Naive thymus-derived CD4-positive, alpha-beta T cell (primary cell): ENCODE results near the gene NUP85. TPM values are rescaled to one million over a fixed set of nuclear protein-coding genes. Genes with fewer than 3 reads are reported as not detected.

Experiments
- ATAC-seq: fragments of 150-1000 bp; cut with Tn5 transposase; 2 replicates; pipeline ENCODE4 v1.10.0; 2021; ENCODE audit warnings: mild to moderate bottlenecking, moderate library complexity
- CTCF ChIA-PET: fragments of 350-600 bp; sonication (Branson Sonifier 250); formaldehyde crosslinking; loops from one replicate; lab custom pipeline; 2021; ENCODE audit warnings: antibody characterized with exemption; lab: Charles Lee
- POLR2A ChIA-PET: fragments of 350-600 bp; sonication (Branson Sonifier 250); formaldehyde crosslinking; loops from one replicate; lab custom pipeline; 2021; ENCODE audit warnings: antibody characterized with exemption, inconsistent platforms; lab: Charles Lee
- DNase-seq, 9 donors: peaks; one replicate each; pipeline versions ENCODE4 v3.0.0 to v3.0.0-alpha.2; 2020 to 2022; ENCODE audit warnings: mixed read lengths in 1 of 9
- H3K27ac ChIP-seq: one replicate; pipeline ENCODE4 v1.7.0; 2013; ENCODE audit warnings: mild to moderate bottlenecking, low read depth, low read length, moderate library complexity
- H3K27me3 ChIP-seq, 2 donors: one replicate each; pipeline ENCODE4 v1.7.0; 2013; ENCODE audit warnings: low read length in 2 of 2, mild to moderate bottlenecking in 2 of 2, moderate library complexity in 2 of 2; ENCODE audit not compliant: control insufficient read depth in 2 of 2, insufficient read depth in 2 of 2
- H3K36me3 ChIP-seq, 3 experiments: 1 replicate in 2 of 3; 2 replicates in 1 of 3; pipeline ENCODE4 v1.7.0; 2013; ENCODE audit warnings: low read length in 3 of 3, mild to moderate bottlenecking in 3 of 3, moderate library complexity in 1 of 3; ENCODE audit not compliant: insufficient read depth in 3 of 3, control insufficient read depth in 2 of 3
- H3K4me1 ChIP-seq, 2 donors: one replicate each; pipeline ENCODE4 v1.7.0; 2013; ENCODE audit warnings: low read length in 2 of 2, mild to moderate bottlenecking in 2 of 2, moderate library complexity in 1 of 2; ENCODE audit not compliant: control insufficient read depth in 2 of 2, insufficient read depth in 2 of 2
- H3K4me3 ChIP-seq: 2 replicates; pipeline ENCODE4 v1.7.0; 2013; ENCODE audit warnings: mild to moderate bottlenecking, low read length
- H3K9me3 ChIP-seq, 3 experiments: 1 replicate in 2 of 3; 2 replicates in 1 of 3; pipeline ENCODE4 v1.7.0; 2013; ENCODE audit warnings: low read length in 3 of 3; ENCODE audit not compliant: control insufficient read depth in 2 of 3
- H3K27ac Mint-ChIP-seq, 9 donors: one replicate each; pipeline ENCODE4 v1.8.0; 2020 to 2022; ENCODE audit warnings: mixed read lengths in 9 of 9, mild to moderate bottlenecking in 8 of 9, moderate library complexity in 5 of 9, inconsistent platforms in 2 of 9
- H3K27me3 Mint-ChIP-seq, 5 donors: one replicate each; pipeline ENCODE4 v1.8.0; 2021 to 2022; ENCODE audit warnings: mixed read lengths in 5 of 5, mild to moderate bottlenecking in 1 of 5
- H3K36me3 Mint-ChIP-seq, 5 donors: one replicate each; pipeline ENCODE4 v1.8.0; 2020 to 2022; ENCODE audit warnings: mixed read lengths in 5 of 5, mild to moderate bottlenecking in 3 of 5, inconsistent platforms in 1 of 5
- H3K4me1 Mint-ChIP-seq, 7 donors: one replicate each; pipeline ENCODE4 v1.8.0; 2020 to 2022; ENCODE audit warnings: mixed read lengths in 7 of 7, mild to moderate bottlenecking in 3 of 7, inconsistent platforms in 1 of 7
- H3K4me3 Mint-ChIP-seq, 10 donors: one replicate each; pipeline ENCODE4 v1.8.0; 2020 to 2022; ENCODE audit warnings: mild to moderate bottlenecking in 10 of 10, mixed read lengths in 10 of 10, moderate library complexity in 6 of 10, inconsistent platforms in 2 of 10
- H3K9me3 Mint-ChIP-seq, 11 donors: one replicate each; pipeline ENCODE4 v1.8.0; 2020 to 2022; ENCODE audit warnings: mixed read lengths in 11 of 11, mild to moderate bottlenecking in 4 of 11, inconsistent platforms in 1 of 11, moderate library complexity in 1 of 11
- intact Hi-C, 2 donors: fragments of 100-400 bp; cut with micrococcal nuclease; formaldehyde crosslinking; loops; one replicate each; pipeline ENCODE4 v1.15.1; 2023
- polyA plus RNA-seq, 2 donors: library from polyadenylated mRNA; unstranded; fragments of 300-500 nt; fragmentation: Illumina TruSeq; gene quantifications; one replicate each; pipeline ENCODE4 v1.2.3, GENCODE V29; 2021
- total RNA-seq, 6 experiments: library from RNA in 5 of 6; stranded (reverse) in 5 of 6; gene quantifications; 1 replicate in 5 of 6; 2 replicates in 1 of 6; pipeline ENCODE4 v1.2.3 and lab custom pipeline; 2021 to 2026

Gene NUP85
- total and polyA plus RNA-seq, 7 experiments from 2014 or later: 21.0 to 143 (median 97.3) TPM

- intact Hi-C loops: loop anchor here (1.0 kb wide), 2 partner anchors 31 to 172 kb away; partner anchors contain the start of gene MIF4GD (in 1 of the 2)
- Mint-ChIP-seq H3K4me3 (no peak overlapping the region), H3K36me3 (peaks cover 8 to 28% (median 12%) of the 10 kb centered on the region in 5 donors), H3K4me1 (peaks cover 5 to 33% (median 15%) of the 10 kb centered on the region in 7 donors), H3K27ac (peak overlapping the region in 3 of 9 donors; percentile 21 to 76 (median 48)), H3K27me3 (no peaks in the 10 kb centered on the region), H3K9me3 (no peaks in the 10 kb centered on the region)
- POLR2A ChIA-PET: interaction anchor here (0.7 to 1.6 kb wide), 4 partner anchors 21 to 92 kb away, joined by 3 to 6 read pairs (median 4); partner anchors contain the start of genes GGA3, MRPS7 and SLC25A19
- H3K36me3 ChIP-seq: peaks cover 30 to 98% (median 31%) of the 10 kb centered on the region in 3 experiments
- no peaks in the 10 kb centered on the region for H3K27me3 ChIP-seq
- CTCF ChIA-PET: interaction anchor here (0.6 to 4.9 kb wide), 6 partner anchors 11 to 271 kb away, joined by 3 to 26 read pairs (median 7); partner anchors contain the start of genes MIF4GD and MRPS7
- peak in 4 of 9 donors; percentile 19 to 42 (median 32) for DNase-seq
- ATAC-seq: peak; percentile 38
- peaks cover 0 to 30% of the 10 kb centered on the region in 2 donors for H3K4me1 ChIP-seq
- no peak overlapping the region for H3K4me3 ChIP-seq
- no peak overlapping the region for H3K27ac ChIP-seq
- no peaks in the 10 kb centered on the region for H3K9me3 ChIP-seq
Observed at GRCh38 chr17:75240394-75241142, 35.1 kb downstream of the NUP85 start.

GRCh38 chr17:75241143-75241430, 35.6 kb downstream of the NUP85 start:
- DNase-seq (no peak), ATAC-seq (no peak)
- H3K36me3 ChIP-seq: peaks cover 29 to 98% (median 31%) of the 10 kb centered on the region in 3 experiments
- H3K27ac Mint-ChIP-seq: peak overlapping the region in 3 of 9 donors; percentile 17 to 21 (median 17)
- H3K4me3 Mint-ChIP-seq: no peak overlapping the region
- H3K4me3 ChIP-seq: no peak overlapping the region
- H3K27ac ChIP-seq: no peak overlapping the region
- H3K4me1 Mint-ChIP-seq: peaks cover 7 to 33% (median 15%) of the 10 kb centered on the region in 7 donors
- no peaks in the 10 kb centered on the region for H3K27me3 ChIP-seq
- ChIA-PET CTCF (interaction anchor here (1.5 to 4.9 kb wide), 4 partner anchors 11 to 127 kb away, joined by 6 to 26 read pairs (median 7); partner anchors contain the start of genes MIF4GD and MRPS7), POLR2A (interaction anchor here (0.7 to 1.5 kb wide), 2 partner anchors 20 to 48 kb away, joined by 3 to 6 read pairs; partner anchors contain the start of genes GGA3, MRPS7 and SLC25A19)
- no peaks in the 10 kb centered on the region for H3K9me3 Mint-ChIP-seq
- no peaks in the 10 kb centered on the region for H3K9me3 ChIP-seq
- peaks cover 8 to 34% (median 12%) of the 10 kb centered on the region in 5 donors for H3K36me3 Mint-ChIP-seq
- H3K4me1 ChIP-seq: peaks cover 0 to 30% of the 10 kb centered on the region in 2 donors
- intact Hi-C loops: no loop called here
- no peaks in the 10 kb centered on the region for H3K27me3 Mint-ChIP-seq

- POLR2A ChIA-PET: interaction anchor here (1.1 to 1.5 kb wide), 2 partner anchors 20 to 127 kb away, joined by 3 to 6 read pairs; partner anchors contain the start of genes GGA3 and MRPS7
Observed at GRCh38 chr17:75241502-75241901, 36.0 kb downstream of the NUP85 start.

GRCh38 chr17:75241996-75242460, 36.5 kb downstream of the NUP85 start:
- H3K27me3 Mint-ChIP-seq: no peaks in the 10 kb centered on the region
- H3K36me3 Mint-ChIP-seq: peaks cover 8 to 34% (median 12%) of the 10 kb centered on the region in 5 donors
- H3K9me3 ChIP-seq: no peaks in the 10 kb centered on the region
- POLR2A ChIA-PET: interaction anchor here (1.1 kb wide), 1 partner anchor 127 kb away, joined by 3 read pairs; no protein-coding TSS in a partner anchor
- ATAC-seq (no peak), DNase-seq (no peak)
- CTCF ChIA-PET: interaction anchor here (1.1 to 1.5 kb wide), 3 partner anchors 12 to 128 kb away, joined by 3 to 7 read pairs (median 4); partner anchors contain the start of gene MIF4GD
- H3K27ac Mint-ChIP-seq: peak overlapping the region in 4 of 9 donors; percentile 38 to 81 (median 64)
- peaks cover 19 to 99% (median 28%) of the 10 kb centered on the region in 3 experiments for H3K36me3 ChIP-seq
- no peaks in the 10 kb centered on the region for H3K9me3 Mint-ChIP-seq
- H3K4me1 Mint-ChIP-seq: peaks cover 8 to 33% (median 15%) of the 10 kb centered on the region in 7 donors
- intact Hi-C loops: no loop called here
- H3K4me3 Mint-ChIP-seq: peak overlapping the region in 1 of 10 donors; percentile 12
- H3K27ac ChIP-seq: no peak overlapping the region
- no peaks in the 10 kb centered on the region for H3K27me3 ChIP-seq
- peaks cover 0 to 30% of the 10 kb centered on the region in 2 donors for H3K4me1 ChIP-seq
- no peak overlapping the region for H3K4me3 ChIP-seq

More at GRCh38 chr17:75241502-75241901, 36.0 kb downstream of the NUP85 start:
- Histone ChIP-seq H3K4me1 (peaks cover 0 to 30% of the 10 kb centered on the region in 2 donors), H3K9me3 (no peaks in the 10 kb centered on the region), H3K27ac (no peak overlapping the region), H3K27me3 (no peaks in the 10 kb centered on the region), H3K4me3 (no peak overlapping the region), H3K36me3 (peaks cover 25 to 100% (median 30%) of the 10 kb centered on the region in 3 experiments)
- CTCF ChIA-PET: interaction anchor here (1.5 to 4.9 kb wide), 3 partner anchors 12 to 127 kb away, joined by 6 to 26 read pairs (median 7); partner anchors contain the start of gene MIF4GD
- no peaks in the 10 kb centered on the region for H3K9me3 Mint-ChIP-seq
- DNase-seq: no peak
- intact Hi-C loops: no loop called here
- no peak for ATAC-seq
- H3K27ac Mint-ChIP-seq: peak overlapping the region in 2 of 9 donors; percentile 17 to 42
- H3K36me3 Mint-ChIP-seq: peaks cover 8 to 36% (median 12%) of the 10 kb centered on the region in 5 donors
- H3K27me3 Mint-ChIP-seq: no peaks in the 10 kb centered on the region
- peaks cover 8 to 33% (median 15%) of the 10 kb centered on the region in 7 donors for H3K4me1 Mint-ChIP-seq
- no peak overlapping the region for H3K4me3 Mint-ChIP-seq

- peak overlapping the region in 1 of 10 donors; percentile 57 for H3K4me3 Mint-ChIP-seq
Observed at GRCh38 chr17:75242461-75243042, 37.1 kb downstream of the NUP85 start.

More at GRCh38 chr17:75242461-75243042, 37.1 kb downstream of the NUP85 start:
- H3K27me3 Mint-ChIP-seq: no peaks in the 10 kb centered on the region
- Histone ChIP-seq H3K36me3 (peaks cover 17 to 94% (median 28%) of the 10 kb centered on the region in 3 experiments), H3K9me3 (no peaks in the 10 kb centered on the region), H3K27me3 (no peaks in the 10 kb centered on the region), H3K4me1 (peaks cover 0 to 30% of the 10 kb centered on the region in 2 donors), H3K27ac (no peak overlapping the region), H3K4me3 (no peak overlapping the region)
- ChIA-PET CTCF (interaction anchor here (1.1 kb wide), 2 partner anchors 12 to 128 kb away, joined by 3 to 4 read pairs; no protein-coding TSS in a partner anchor), POLR2A (interaction anchor here (0.6 to 1.1 kb wide), 2 partner anchors 13 to 128 kb away, joined by 3 to 4 read pairs; no protein-coding TSS in a partner anchor)
- ATAC-seq: peak; percentile 65
- intact Hi-C loops: no loop called here
- peaks cover 8 to 32% (median 12%) of the 10 kb centered on the region in 5 donors for H3K36me3 Mint-ChIP-seq
- peak overlapping the region in 5 of 9 donors; percentile 38 to 81 (median 65) for H3K27ac Mint-ChIP-seq
- no peaks in the 10 kb centered on the region for H3K9me3 Mint-ChIP-seq
- peak in 1 of 9 donors; percentile 48 for DNase-seq
- peaks cover 8 to 35% (median 15%) of the 10 kb centered on the region in 7 donors for H3K4me1 Mint-ChIP-seq
